T-cell (primary cell): ENCODE measurements around the gene TLL2. TPM values are rescaled to one million over a fixed set of nuclear protein-coding genes. Genes with fewer than 3 reads are reported as not detected.
A peak's percentile ranks its signal among the peaks of the same experiment; 100 is the strongest.

ENCODE experiments used
- ATAC-seq, 4 experiments: fragments of 200-7000 bp in 3 of 4; fragments of 150-1000 bp in 1 of 4; cut with Tn5 transposase; replicated peaks in 1 of 4; 1 replicate in 3 of 4; 2 replicates in 1 of 4; pipeline ENCODE4 v1.10.0; 2021; ENCODE audit warnings: moderate library complexity in 3 of 4, mild to moderate bottlenecking in 2 of 4, moderate number of reproducible peaks in 1 of 4
- CTCF ChIA-PET, 2 donors: fragments of 300-600 bp; sonication (Branson Sonifier 250); formaldehyde crosslinking; loops; one replicate each; lab custom pipeline; 2022; ENCODE audit warnings: antibody characterized with exemption in 2 of 2; lab: Charles Lee
- POLR2A ChIA-PET, 2 donors: fragments of 300-600 bp; sonication (Branson Sonifier 250); formaldehyde crosslinking; loops; one replicate each; lab custom pipeline; 2022; ENCODE audit warnings: antibody characterized with exemption in 2 of 2; lab: Charles Lee
- DNase-seq, 35 experiments: peaks; one replicate each; pipeline versions ENCODE4 v3.0.0 to v3.0.0-alpha.2; 2013 to 2023
- H3K27ac ChIP-seq: one replicate; pipeline ENCODE4 v1.5.1; 2013; ENCODE audit warnings: low read length
- H3K27me3 ChIP-seq, 2 experiments: replicated peaks in 1 of 2; 1 replicate in 1 of 2; 2 replicates in 1 of 2; pipeline versions ENCODE4 v1.6.1 to v1.7.0; 2013; ENCODE audit warnings: low read length in 1 of 2, mixed read lengths in 1 of 2; ENCODE audit not compliant: control insufficient read depth in 2 of 2, insufficient read depth in 2 of 2; ENCODE audit errors: extremely low read depth in 1 of 2
- H3K36me3 ChIP-seq, 2 donors: 1 replicate in 1 of 2; 2 replicates in 1 of 2; pipeline versions ENCODE4 v1.6.1 to v1.7.0; 2013; ENCODE audit warnings: low read length in 1 of 2; ENCODE audit not compliant: control insufficient read depth in 2 of 2, insufficient read depth in 1 of 2; ENCODE audit errors: extremely low read depth in 1 of 2
- H3K4me1 ChIP-seq, 2 experiments: 1 replicate in 1 of 2; 2 replicates in 1 of 2; pipeline versions ENCODE4 v1.6.1 to v1.7.0; 2013; ENCODE audit warnings: low read length in 2 of 2, mixed read lengths in 1 of 2; ENCODE audit not compliant: insufficient read depth in 2 of 2, control insufficient read depth in 1 of 2; ENCODE audit errors: extremely low read depth in 1 of 2
- H3K4me3 ChIP-seq, 2 donors: 1 replicate in 1 of 2; 2 replicates in 1 of 2; pipeline versions ENCODE4 v1.5.1 to v1.7.0; 2013; ENCODE audit warnings: mild to moderate bottlenecking in 2 of 2, low read length in 1 of 2, moderate library complexity in 1 of 2; ENCODE audit not compliant: control insufficient read depth in 1 of 2; ENCODE audit errors: extremely low read depth in 1 of 2
- H3K9me3 ChIP-seq: 2 replicates; pipeline ENCODE4 v1.7.0; 2013
- H3K27ac Mint-ChIP-seq, 2 donors: one replicate each; pipeline ENCODE4 v1.8.0; 2020 to 2021; ENCODE audit warnings: mild to moderate bottlenecking in 2 of 2, mixed read lengths in 2 of 2
- H3K27me3 Mint-ChIP-seq, 2 donors: one replicate each; pipeline ENCODE4 v1.8.0; 2021 to 2022; ENCODE audit warnings: mixed read lengths in 2 of 2
- H3K36me3 Mint-ChIP-seq: one replicate; pipeline ENCODE4 v1.8.0; 2021; ENCODE audit warnings: mixed read lengths
- H3K4me1 Mint-ChIP-seq, 3 donors: one replicate each; pipeline ENCODE4 v1.8.0; 2020 to 2022; ENCODE audit warnings: mixed read lengths in 3 of 3, mild to moderate bottlenecking in 1 of 3
- H3K4me3 Mint-ChIP-seq, 3 donors: one replicate each; pipeline ENCODE4 v1.8.0; 2020 to 2022; ENCODE audit warnings: mild to moderate bottlenecking in 3 of 3, mixed read lengths in 3 of 3, moderate library complexity in 3 of 3
- H3K9me3 Mint-ChIP-seq, 3 donors: one replicate each; pipeline ENCODE4 v1.8.0; 2020 to 2022; ENCODE audit warnings: mixed read lengths in 3 of 3
- WGBS: methylation state at CpG from one replicate; pipeline ENCODE4 v1.1.5; 2013; ENCODE audit warnings: missing lambda C conversion rate; ENCODE audit not compliant: insufficient coverage; 5-methylcytosine and 5-hydroxymethylcytosine counted together
- total RNA-seq, 35 experiments: library from RNA in 6 of 35; stranded (reverse) in 6 of 35; fragments of 120-200 nt in 1 of 35; gene quantifications; one replicate each; pipeline versions ENCODE4 v1.2.1 to v1.2.4 and lab custom pipeline; 2013 to 2026

The TLL2 gene
- total RNA-seq, 5 donors from 2014 or later (not counting 1 experiment from before 2014, with no cell fraction given), result 0.15 to 0.32 (median 0.23) TPM; not detected in 2

GRCh38 chr10:96532523-96532922 lies 18.8 kb upstream of the TLL2 start:
- Mint-ChIP-seq H3K36me3 (peaks cover 51% of the 10 kb centered on the region), H3K4me3 (no peak overlapping the region), H3K4me1 (peaks cover 9 to 10% (median 9%) of the 10 kb centered on the region in 3 donors), H3K9me3 (no peaks in the 10 kb centered on the region), H3K27ac (no peak overlapping the region), H3K27me3 (no peaks in the 10 kb centered on the region)
- H3K4me3 ChIP-seq, result no peak overlapping the region
- H3K9me3 ChIP-seq, result no peaks in the 10 kb centered on the region
- ChIA-PET POLR2A (no interaction called here), CTCF (no interaction called here)
- no CpG with 5 or more reads among the region's 1 CpG for WGBS
- H3K27ac ChIP-seq, result no peak overlapping the region
- H3K27me3 ChIP-seq, result no peaks in the 10 kb centered on the region
- no peak for DNase-seq
- no peak for ATAC-seq
- no peaks in the 10 kb centered on the region for H3K4me1 ChIP-seq
- H3K36me3 ChIP-seq, result peaks cover 7 to 29% of the 10 kb centered on the region in 2 donors

DNA sequence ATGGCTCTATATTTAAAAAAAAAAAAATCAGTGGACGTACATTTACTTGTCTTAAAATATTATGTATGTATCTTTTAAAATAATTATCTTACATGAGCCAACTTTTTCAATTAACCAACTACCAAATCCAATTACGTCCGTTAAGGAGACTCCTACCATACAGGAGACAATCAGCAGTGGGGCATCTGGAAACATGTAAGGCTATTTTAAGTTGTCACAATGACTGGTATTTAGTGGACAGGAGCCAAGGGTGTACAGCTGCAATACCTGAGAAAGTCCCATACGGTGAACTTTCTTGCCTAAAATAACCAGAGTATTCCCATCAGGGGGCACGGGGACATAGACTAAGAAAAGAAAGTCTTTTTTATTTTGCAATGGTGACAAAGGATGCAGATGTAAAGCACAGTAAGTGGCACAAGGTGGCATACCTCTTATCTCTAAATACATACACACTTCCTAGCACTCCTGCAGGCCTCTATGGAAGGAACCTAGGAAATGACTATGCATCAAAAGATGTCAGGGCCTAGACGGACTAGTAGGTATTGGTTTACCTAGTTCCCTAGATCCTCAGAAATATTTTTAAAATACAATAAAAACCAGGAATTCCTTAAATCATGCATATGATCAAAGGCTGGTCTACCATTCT lies 16.0 kb upstream of the TLL2 start:
- Histone ChIP-seq H3K27ac (no peak overlapping the region), H3K4me3 (no peak overlapping the region), H3K27me3 (no peaks in the 10 kb centered on the region), H3K4me1 (no peaks in the 10 kb centered on the region), H3K9me3 (no peaks in the 10 kb centered on the region), H3K36me3 (peaks cover 7 to 49% of the 10 kb centered on the region in 2 donors)
- Mint-ChIP-seq H3K36me3 (peaks cover 65% of the 10 kb centered on the region), H3K27ac (no peak overlapping the region), H3K9me3 (no peaks in the 10 kb centered on the region), H3K27me3 (no peaks in the 10 kb centered on the region), H3K4me1 (peaks cover 0 to 6% (median 3%) of the 10 kb centered on the region in 3 donors), H3K4me3 (no peak overlapping the region)
- no peak for ATAC-seq
- no peak for DNase-seq
- ChIA-PET CTCF (no interaction called here), POLR2A (no interaction called here)
- 100% methylated on average over 1 of the region's 6 CpGs for WGBS

GRCh38 chr10:96524741-96525140 lies 11.0 kb upstream of the TLL2 start:
- WGBS, result no CpG with 5 or more reads among the region's 1 CpG
- H3K36me3 ChIP-seq, result peaks cover 2 to 52% of the 10 kb centered on the region in 2 donors
- Mint-ChIP-seq H3K36me3 (peaks cover 73% of the 10 kb centered on the region), H3K4me3 (no peak overlapping the region), H3K9me3 (no peaks in the 10 kb centered on the region), H3K27me3 (no peaks in the 10 kb centered on the region), H3K27ac (no peak overlapping the region), H3K4me1 (no peaks in the 10 kb centered on the region)
- no peak overlapping the region for H3K27ac ChIP-seq
- ATAC-seq (no peak), DNase-seq (no peak)
- no peaks in the 10 kb centered on the region for H3K27me3 ChIP-seq
- H3K4me1 ChIP-seq, result no peaks in the 10 kb centered on the region
- ChIA-PET CTCF (no interaction called here), POLR2A (no interaction called here)
- no peak overlapping the region for H3K4me3 ChIP-seq
- no peaks in the 10 kb centered on the region for H3K9me3 ChIP-seq

GRCh38 chr10:96517284-96517683 lies 3.6 kb upstream of the TLL2 start:
- no peak overlapping the region for H3K27ac ChIP-seq
- Mint-ChIP-seq H3K36me3 (peaks cover 26% of the 10 kb centered on the region), H3K4me3 (no peak overlapping the region), H3K27me3 (peaks cover 16 to 21% of the 10 kb centered on the region in 2 donors), H3K9me3 (no peaks in the 10 kb centered on the region), H3K4me1 (peaks cover 17 to 21% (median 18%) of the 10 kb centered on the region in 3 donors), H3K27ac (no peak overlapping the region)
- H3K4me3 ChIP-seq, result no peak overlapping the region
- peaks cover 12 to 21% of the 10 kb centered on the region in 2 experiments for H3K27me3 ChIP-seq
- no peaks in the 10 kb centered on the region for H3K9me3 ChIP-seq
- WGBS, result 100% methylated on average over 1 of the region's 1 CpG
- DNase-seq (no peak), ATAC-seq (no peak)
- H3K36me3 ChIP-seq, result peaks cover 0 to 16% of the 10 kb centered on the region in 2 donors
- CTCF ChIA-PET, result no interaction called here
- POLR2A ChIA-PET, result no interaction called here
- peaks cover 0 to 20% of the 10 kb centered on the region in 2 experiments for H3K4me1 ChIP-seq

DNA sequence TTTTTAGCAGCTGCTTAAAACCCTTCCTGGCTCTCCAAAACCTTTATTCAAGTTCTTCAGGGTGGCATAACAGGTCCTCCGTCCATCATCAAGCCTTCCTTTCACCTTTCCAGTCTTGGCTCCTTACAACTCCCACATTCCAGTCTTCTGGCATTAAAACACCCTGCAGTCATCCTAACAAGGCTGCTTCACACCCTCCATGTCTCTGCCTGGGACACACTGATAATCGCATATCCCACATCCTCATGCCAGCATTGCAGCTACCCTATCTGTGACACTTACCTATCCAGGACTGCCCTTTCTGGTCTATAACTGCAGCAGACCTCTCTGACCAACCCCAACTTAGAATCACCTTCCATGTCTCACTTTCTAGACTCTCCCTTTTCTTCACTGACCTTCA lies 2.6 kb upstream of the TLL2 start:
- no peak overlapping the region for H3K4me3 Mint-ChIP-seq

GRCh38 chr10:96513305-96513697 lies 425 bp downstream of the TLL2 start:
- H3K27me3 ChIP-seq, result peaks cover 14 to 34% of the 10 kb centered on the region in 2 experiments
- H3K27ac ChIP-seq, result no peak overlapping the region
- H3K27ac Mint-ChIP-seq, result no peak overlapping the region
- H3K9me3 ChIP-seq, result no peaks in the 10 kb centered on the region
- WGBS, result 1% methylated on average over 26 of the region's 31 CpGs
- H3K4me3 Mint-ChIP-seq, result peak overlapping the region; percentile 64 to 83 (median 65)
- peak overlapping the region; percentile 45 to 81 for H3K4me3 ChIP-seq
- H3K4me1 Mint-ChIP-seq, result peaks cover 23 to 26% (median 23%) of the 10 kb centered on the region in 3 donors
- ChIA-PET CTCF (interaction anchor here (0.7 to 1.0 kb wide), 2 partner anchors 9 to 117 kb away, joined by 3 read pairs; no protein-coding TSS in a partner anchor), POLR2A (interaction anchor here in 1 of 2 donors (0.6 kb wide), 1 partner anchor 12 kb away, joined by 3 read pairs; no protein-coding TSS in a partner anchor)
- peaks cover 0 to 22% of the 10 kb centered on the region in 2 experiments for H3K4me1 ChIP-seq
- no peaks in the 10 kb centered on the region for H3K9me3 Mint-ChIP-seq
- DNase-seq, result peak in 25 of 35 experiments; percentile 9 to 61 (median 24)
- no peaks in the 10 kb centered on the region for H3K36me3 Mint-ChIP-seq
- peaks cover 30 to 38% of the 10 kb centered on the region in 2 donors for H3K27me3 Mint-ChIP-seq
- peak in 3 of 4 experiments; percentile 43 to 72 (median 46) for ATAC-seq
- no peaks in the 10 kb centered on the region for H3K36me3 ChIP-seq

More for the DNA sequence above, 2.6 kb upstream of the TLL2 start:
- POLR2A ChIA-PET, result no interaction called here
- H3K9me3 Mint-ChIP-seq, result no peaks in the 10 kb centered on the region
- H3K4me1 ChIP-seq, result peaks cover 0 to 22% of the 10 kb centered on the region in 2 experiments
- peaks cover 0 to 9% of the 10 kb centered on the region in 2 donors for H3K36me3 ChIP-seq
- peaks cover 16% of the 10 kb centered on the region for H3K36me3 Mint-ChIP-seq
- peaks cover 23 to 26% (median 23%) of the 10 kb centered on the region in 3 donors for H3K4me1 Mint-ChIP-seq
- 80% methylated on average over 2 of the region's 2 CpGs for WGBS
- CTCF ChIA-PET, result no interaction called here
- peaks cover 25 to 30% of the 10 kb centered on the region in 2 donors for H3K27me3 Mint-ChIP-seq
- H3K27ac ChIP-seq, result no peak overlapping the region
- no peak for DNase-seq
- peaks cover 12 to 31% of the 10 kb centered on the region in 2 experiments for H3K27me3 ChIP-seq
- no peaks in the 10 kb centered on the region for H3K9me3 ChIP-seq
- no peak overlapping the region for H3K27ac Mint-ChIP-seq
- H3K4me3 ChIP-seq, result no peak overlapping the region
- no peak for ATAC-seq
